Nephron progenitor cell (in vitro differentiated cells): ENCODE results near the gene LMO7.
"Not testable (repeated sequence)": the region's sequence is repeated elsewhere in the genome, so short reads cannot be mapped to it uniquely, and the experiment has no call there.

Experiments used
- DNase-seq: peaks from one replicate; pipeline ENCODE4 v3.0.0; 2021
- H3K27ac Mint-ChIP-seq: 2 replicates; pipeline ENCODE4 v1.8.0; 2021; ENCODE audit warnings: mild to moderate bottlenecking, moderate library complexity, mixed read lengths
- H3K27me3 Mint-ChIP-seq: 2 replicates; pipeline ENCODE4 v1.8.0; 2021; ENCODE audit warnings: mild to moderate bottlenecking, low read depth, mixed read lengths; ENCODE audit not compliant: poor library complexity
- H3K36me3 Mint-ChIP-seq: 2 replicates; pipeline ENCODE4 v1.8.0; 2021; ENCODE audit warnings: low read depth, mixed read lengths
- H3K4me1 Mint-ChIP-seq: 2 replicates; pipeline ENCODE4 v1.8.0; 2021; ENCODE audit warnings: mixed read lengths
- H3K4me3 Mint-ChIP-seq: 2 replicates; pipeline ENCODE4 v1.8.0; 2021; ENCODE audit warnings: mild to moderate bottlenecking, moderate library complexity, mixed read lengths
- H3K9me3 Mint-ChIP-seq: 2 replicates; pipeline ENCODE4 v1.8.0; 2021; ENCODE audit warnings: mild to moderate bottlenecking, moderate library complexity, mixed read lengths
- CTCF ChIP-seq: fragments of 200-600 bp; sonication (generic); IDR thresholded peaks from 2 replicates; pipeline ENCODE4 v1.5.0; 2021; ENCODE audit warnings: antibody characterized with exemption

LMO7 gene

GRCh38 chr13:75739244-75739868, 103.2 kb downstream of the LMO7 start:
- no peak for TF ChIP-seq CTCF
- H3K4me1 Mint-ChIP-seq: no peaks in the 10 kb centered on the region
- H3K9me3 Mint-ChIP-seq: peaks cover 9% of the 10 kb centered on the region
- H3K36me3 Mint-ChIP-seq: peaks cover under 1% of the 10 kb centered on the region
- H3K4me3 Mint-ChIP-seq: no peak overlapping the region
- H3K27ac Mint-ChIP-seq: peak overlapping the region; percentile 81
- no peaks in the 10 kb centered on the region for H3K27me3 Mint-ChIP-seq
- no peak for DNase-seq

DNA sequence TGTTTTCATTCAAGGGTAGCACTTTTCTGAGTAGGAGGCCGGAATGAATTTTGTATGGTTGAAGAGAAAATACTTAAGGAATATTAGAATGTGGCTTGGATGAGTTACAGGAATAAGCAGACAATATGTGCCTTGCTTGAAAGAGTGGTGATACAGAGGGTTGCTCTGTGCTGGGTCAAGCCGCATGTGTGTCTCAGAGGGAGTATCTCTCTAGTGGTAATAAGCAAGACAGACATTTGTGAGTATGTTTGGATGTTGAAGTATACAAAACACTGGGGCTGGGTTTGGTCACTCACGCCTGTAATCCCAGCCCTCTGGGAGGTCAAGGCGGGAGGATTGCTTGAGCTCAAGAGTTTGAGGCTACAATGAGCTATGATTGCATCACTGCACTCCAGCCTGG, 103.9 kb downstream of the LMO7 start:
- no peak for DNase-seq
- no peak overlapping the region for H3K4me3 Mint-ChIP-seq
- no peaks in the 10 kb centered on the region for H3K36me3 Mint-ChIP-seq
- no peaks in the 10 kb centered on the region for H3K4me1 Mint-ChIP-seq
- H3K27me3 Mint-ChIP-seq: no peaks in the 10 kb centered on the region
- H3K9me3 Mint-ChIP-seq: peaks cover 11% of the 10 kb centered on the region
- no peak for TF ChIP-seq CTCF
- H3K27ac Mint-ChIP-seq: no peak overlapping the region

DNA sequence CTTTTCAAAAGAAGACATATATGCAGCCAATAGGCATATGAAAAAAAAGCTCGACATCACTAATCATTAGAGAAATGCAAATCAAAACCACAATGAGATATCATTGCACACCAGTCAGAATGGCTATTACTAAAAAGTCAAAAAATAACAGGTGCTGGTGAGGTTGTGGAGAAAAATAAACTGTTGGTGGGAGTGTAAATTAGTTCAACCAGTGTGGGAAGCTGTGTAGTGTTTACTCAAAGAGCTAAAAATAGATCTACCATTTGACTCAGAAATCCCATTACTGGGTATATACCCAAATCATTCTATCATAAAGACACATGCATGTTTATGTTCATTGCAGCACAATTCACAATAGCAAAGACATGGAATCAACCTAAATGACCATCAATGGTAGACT, 106.9 kb downstream of the LMO7 start:
- DNase-seq, H3K36me3 Mint-ChIP-seq, H3K27me3 Mint-ChIP-seq, H3K4me1 Mint-ChIP-seq, H3K27ac Mint-ChIP-seq, H3K4me3 Mint-ChIP-seq: not testable (repeated sequence)
- H3K9me3 Mint-ChIP-seq: peaks cover 14% of the 10 kb centered on the region

- H3K4me3 Mint-ChIP-seq: no peak overlapping the region
- H3K4me1 Mint-ChIP-seq: no peaks in the 10 kb centered on the region
- H3K27me3 Mint-ChIP-seq: no peaks in the 10 kb centered on the region
- H3K27ac Mint-ChIP-seq: no peak overlapping the region
- no peaks in the 10 kb centered on the region for H3K36me3 Mint-ChIP-seq
- TF ChIP-seq CTCF: no peak
- no peak for DNase-seq
- peaks cover 14% of the 10 kb centered on the region for H3K9me3 Mint-ChIP-seq
Measured at GRCh38 chr13:75744127-75744526, 108.0 kb downstream of the LMO7 start.

- no peaks in the 10 kb centered on the region for H3K36me3 Mint-ChIP-seq
- DNase-seq: no peak
- no peak overlapping the region for H3K27ac Mint-ChIP-seq
- peaks cover 14% of the 10 kb centered on the region for H3K9me3 Mint-ChIP-seq
- TF ChIP-seq CTCF: no peak
- no peak overlapping the region for H3K4me3 Mint-ChIP-seq
- peaks cover 5% of the 10 kb centered on the region for H3K4me1 Mint-ChIP-seq
- H3K27me3 Mint-ChIP-seq: no peaks in the 10 kb centered on the region
Measured at GRCh38 chr13:75745387-75745786, 109.3 kb downstream of the LMO7 start.

DNA sequence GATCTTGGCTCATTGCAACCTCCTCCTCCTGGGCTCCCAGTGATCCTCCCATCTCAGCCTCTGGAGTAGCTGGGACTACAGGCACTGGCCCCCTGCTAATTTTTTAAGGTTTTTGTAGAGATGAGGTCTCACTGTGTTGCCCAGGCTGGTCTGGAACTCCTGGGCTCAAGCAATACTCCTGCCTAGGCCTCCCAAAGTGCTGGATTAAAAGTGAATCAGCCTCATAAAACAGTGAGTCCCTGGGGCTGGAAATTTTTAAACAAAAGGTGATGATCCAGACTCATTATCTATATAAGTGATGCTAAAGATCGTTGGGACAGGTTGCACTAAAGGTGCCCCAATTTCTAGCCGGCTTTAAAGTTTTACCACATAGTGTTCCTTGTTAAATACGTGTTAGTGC, 112.7 kb downstream of the LMO7 start:
- peaks cover under 1% of the 10 kb centered on the region for H3K36me3 Mint-ChIP-seq
- DNase-seq: no peak
- H3K27me3 Mint-ChIP-seq: peaks cover 4% of the 10 kb centered on the region
- H3K4me1 Mint-ChIP-seq: peaks cover 5% of the 10 kb centered on the region
- H3K4me3 Mint-ChIP-seq: no peak overlapping the region
- no peak overlapping the region for H3K27ac Mint-ChIP-seq
- H3K9me3 Mint-ChIP-seq: peaks cover 8% of the 10 kb centered on the region
- no peak for TF ChIP-seq CTCF
